Jurkat, Clone E6-1 (cell line): ENCODE measurements around the gene SWSAP1. TPM values are rescaled to one million over a fixed set of nuclear protein-coding genes. Genes with fewer than 3 reads are reported as not detected.
"Not testable (repeated sequence)": the region's sequence is repeated elsewhere in the genome, so short reads cannot be mapped to it uniquely, and the experiment has no call there.

Experiments used
- DNase-seq: peaks from one replicate; pipeline ENCODE4 v3.0.0-alpha.2; 2011; ENCODE audit warnings: low read depth, low spot score
- H3K4me3 ChIP-seq: 2 replicates; pipeline ENCODE4 v1.5.1; 2011; ENCODE audit warnings: mild to moderate bottlenecking, low read length, control low read depth, moderate library complexity
- polyA plus RNA-seq: library from polyadenylated mRNA; unstranded; fragments of >200 nt; gene quantifications from one replicate; pipeline ENCODE4 v1.2.1, GENCODE V29; 2012; ENCODE audit warnings: missing spikeins; ENCODE audit not compliant: insufficient read length, insufficient read depth

Gene SWSAP1, protein sequence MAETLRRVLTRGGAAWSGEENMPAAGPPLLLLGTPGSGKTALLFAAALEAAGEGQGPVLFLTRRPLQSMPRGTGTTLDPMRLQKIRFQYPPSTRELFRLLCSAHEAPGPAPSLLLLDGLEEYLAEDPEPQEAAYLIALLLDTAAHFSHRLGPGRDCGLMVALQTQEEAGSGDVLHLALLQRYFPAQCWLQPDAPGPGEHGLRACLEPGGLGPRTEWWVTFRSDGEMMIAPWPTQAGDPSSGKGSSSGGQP
- 3.2 TPM for polyA plus RNA-seq

DNA sequence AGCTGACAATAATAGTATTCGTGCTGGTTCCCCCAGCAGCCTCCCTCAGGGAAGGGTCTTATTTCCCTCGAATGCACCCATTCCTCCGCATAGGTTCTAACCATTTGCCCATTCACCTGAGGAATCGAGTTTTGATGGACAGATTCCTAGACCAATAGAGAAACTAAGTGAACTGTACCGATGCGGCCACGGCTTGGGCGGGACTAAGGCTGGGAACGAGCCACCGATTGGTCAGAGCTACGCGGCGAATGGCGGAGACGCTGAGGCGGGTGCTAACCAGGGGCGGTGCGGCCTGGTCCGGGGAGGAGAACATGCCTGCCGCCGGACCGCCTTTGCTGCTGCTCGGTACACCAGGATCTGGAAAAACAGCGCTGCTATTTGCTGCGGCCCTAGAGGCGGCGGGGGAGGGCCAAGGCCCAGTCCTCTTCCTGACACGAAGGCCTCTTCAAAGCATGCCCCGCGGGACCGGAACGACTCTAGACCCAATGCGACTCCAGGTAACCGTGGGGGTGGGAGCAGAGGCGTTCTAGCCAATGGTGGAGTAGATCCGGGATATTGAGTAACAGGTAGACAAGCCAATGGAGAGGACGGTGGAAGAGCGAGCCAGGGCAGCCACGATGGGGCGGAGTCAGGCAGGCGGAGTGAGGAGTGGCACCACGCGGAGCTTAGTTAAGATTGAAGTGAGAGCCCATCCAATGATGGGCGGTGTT lies at the start of gene SWSAP1:
SWSAP1 (plus strand) TSS at position 234 of the 710 bp plus-strand sequence; CDS start at position 249, 15 bp downstream.
- peak within 1 kb of the TSS; percentile 64 for H3K4me3 ChIP-seq
- DNase-seq: peak; percentile 99

DNA sequence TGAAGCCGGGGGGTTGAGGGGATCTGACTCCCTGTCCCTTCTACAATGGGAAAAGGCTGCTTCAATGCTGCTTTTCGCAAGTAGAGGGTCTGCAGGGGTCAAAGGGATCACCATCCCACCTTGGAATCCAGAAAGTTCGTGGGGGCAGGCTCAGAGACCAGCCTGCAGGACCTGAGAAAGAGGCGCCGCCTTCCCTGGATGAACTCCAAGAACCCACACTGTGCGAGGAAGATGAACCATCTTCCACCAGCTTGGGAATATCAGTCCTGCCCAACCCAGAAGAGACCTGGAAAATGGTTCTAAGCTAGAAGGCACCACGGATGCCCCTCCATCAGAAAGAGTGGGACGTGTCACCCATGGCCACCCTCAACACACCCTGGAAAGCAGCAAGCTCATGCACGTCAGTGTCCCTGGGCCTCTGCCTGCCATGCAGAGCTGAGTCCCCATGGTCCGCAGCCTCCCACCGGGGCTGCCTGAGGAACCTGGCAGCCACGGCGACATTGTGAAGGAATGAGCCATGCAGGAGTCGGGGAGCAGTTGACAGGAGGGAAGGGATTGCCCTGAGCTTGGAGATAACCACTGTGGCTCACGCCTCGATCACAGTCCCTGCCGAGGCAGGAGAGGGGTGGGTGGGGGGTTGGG lies 49.6 kb upstream of the SWSAP1 start:
- DNase-seq: no peak
- peak overlapping the region; percentile 48 for H3K4me3 ChIP-seq

DNA sequence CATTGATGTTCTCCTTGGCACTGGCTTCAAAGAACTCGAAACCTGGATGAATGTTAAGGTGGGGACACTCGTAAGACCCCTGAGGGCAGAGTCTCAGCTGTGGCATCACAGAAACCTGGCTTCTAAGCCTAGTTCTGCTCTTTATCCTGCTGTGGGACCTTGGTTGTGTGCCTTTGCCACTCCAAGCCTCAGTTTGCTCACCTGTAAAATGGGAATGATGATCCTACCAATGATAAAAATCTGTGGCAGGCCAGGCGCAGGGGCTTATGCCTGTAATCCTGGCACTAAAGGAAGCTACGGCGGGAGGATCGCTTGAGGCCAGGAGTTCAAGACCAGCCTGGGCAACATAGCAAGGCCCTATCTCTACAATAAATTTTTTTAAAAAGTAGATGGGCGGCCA lies 48.9 kb upstream of the SWSAP1 start:
- DNase-seq: no peak
- H3K4me3 ChIP-seq: no peak overlapping the region

DNA sequence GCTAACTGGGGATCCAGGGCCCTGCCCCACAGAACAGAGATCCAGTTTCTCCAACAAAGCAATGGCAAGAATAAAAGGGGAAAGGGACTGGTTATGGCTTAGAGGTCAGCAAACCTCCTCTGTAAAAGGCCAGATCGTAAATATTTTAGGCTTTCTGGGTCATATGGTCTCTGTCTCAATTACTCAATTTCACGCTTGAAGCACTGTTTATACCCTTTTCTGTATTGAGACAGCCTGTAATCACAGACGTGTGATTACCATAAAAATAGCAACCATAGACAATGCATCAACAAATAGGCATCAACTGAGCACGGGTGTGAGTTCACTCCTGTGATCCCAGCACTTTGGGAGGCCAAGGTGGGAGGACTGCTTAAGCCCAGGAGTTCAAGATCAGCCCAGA lies 44.3 kb upstream of the SWSAP1 start:
- no peak overlapping the region for H3K4me3 ChIP-seq
- no peak for DNase-seq

DNA sequence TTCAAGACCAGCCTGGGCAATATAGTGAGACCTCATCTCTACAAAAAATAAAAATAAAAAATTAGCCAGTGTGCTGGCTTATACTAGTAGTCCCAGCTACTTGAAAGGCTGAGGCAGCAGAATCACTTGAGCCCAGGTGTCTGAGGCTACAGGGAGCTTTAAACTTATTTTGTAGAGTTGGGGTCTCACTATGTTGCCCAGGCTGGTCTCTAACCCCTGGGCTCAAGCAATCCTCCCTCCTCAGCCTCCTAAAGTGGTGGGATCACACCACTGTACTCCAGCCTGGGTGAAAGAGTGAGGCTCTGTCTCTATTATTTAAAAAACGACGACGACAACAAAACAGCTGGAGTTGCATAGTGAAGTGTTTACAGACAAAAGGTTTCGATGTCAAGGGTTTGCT lies 43.0 kb upstream of the SWSAP1 start:
- DNase-seq: no peak

DNA sequence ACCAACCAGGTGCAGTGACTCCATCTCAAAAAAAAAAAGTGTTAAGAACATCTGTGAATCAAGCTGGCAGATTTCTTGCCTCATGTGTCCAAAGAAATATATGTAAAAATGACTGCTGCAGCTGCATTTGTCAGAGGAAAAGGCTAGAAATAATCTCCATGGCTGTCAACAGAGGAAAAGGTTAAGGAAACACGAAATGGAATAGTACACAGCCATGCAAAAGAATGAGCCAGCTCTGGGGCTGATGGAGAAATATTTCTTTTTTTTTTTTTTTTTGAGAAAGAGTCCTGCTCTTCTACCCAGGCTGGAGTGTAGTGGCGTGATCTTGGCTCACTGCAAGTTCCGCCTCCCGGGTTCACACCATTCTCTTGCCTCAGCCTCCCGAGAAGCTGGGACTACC lies 41.6 kb upstream of the SWSAP1 start:
- H3K4me3 ChIP-seq: no peak overlapping the region
- no peak for DNase-seq

More for the DNA sequence above, 43.0 kb upstream of the SWSAP1 start:
- H3K4me3 ChIP-seq: no peak overlapping the region

DNA sequence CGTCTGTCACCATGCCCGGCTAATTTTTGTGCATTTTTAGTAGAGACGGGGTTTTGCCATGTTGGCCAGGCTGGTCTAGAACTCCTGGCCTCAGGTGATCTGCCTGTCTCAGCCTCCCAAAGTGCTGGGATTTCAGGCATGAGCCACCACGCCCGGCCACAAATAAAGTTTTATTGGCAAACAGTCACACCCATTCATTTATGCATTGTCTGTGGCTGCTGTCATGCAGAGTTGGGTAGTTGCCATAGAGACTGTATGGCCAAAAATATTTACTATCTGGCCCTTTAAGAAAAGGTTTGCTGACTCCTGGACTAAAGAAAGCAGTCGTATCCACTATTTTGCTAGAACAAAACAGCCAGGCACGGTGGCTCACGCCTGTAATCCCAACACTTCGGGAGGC lies 40.6 kb upstream of the SWSAP1 start:
- DNase-seq, H3K4me3 ChIP-seq: not testable (repeated sequence)

DNA sequence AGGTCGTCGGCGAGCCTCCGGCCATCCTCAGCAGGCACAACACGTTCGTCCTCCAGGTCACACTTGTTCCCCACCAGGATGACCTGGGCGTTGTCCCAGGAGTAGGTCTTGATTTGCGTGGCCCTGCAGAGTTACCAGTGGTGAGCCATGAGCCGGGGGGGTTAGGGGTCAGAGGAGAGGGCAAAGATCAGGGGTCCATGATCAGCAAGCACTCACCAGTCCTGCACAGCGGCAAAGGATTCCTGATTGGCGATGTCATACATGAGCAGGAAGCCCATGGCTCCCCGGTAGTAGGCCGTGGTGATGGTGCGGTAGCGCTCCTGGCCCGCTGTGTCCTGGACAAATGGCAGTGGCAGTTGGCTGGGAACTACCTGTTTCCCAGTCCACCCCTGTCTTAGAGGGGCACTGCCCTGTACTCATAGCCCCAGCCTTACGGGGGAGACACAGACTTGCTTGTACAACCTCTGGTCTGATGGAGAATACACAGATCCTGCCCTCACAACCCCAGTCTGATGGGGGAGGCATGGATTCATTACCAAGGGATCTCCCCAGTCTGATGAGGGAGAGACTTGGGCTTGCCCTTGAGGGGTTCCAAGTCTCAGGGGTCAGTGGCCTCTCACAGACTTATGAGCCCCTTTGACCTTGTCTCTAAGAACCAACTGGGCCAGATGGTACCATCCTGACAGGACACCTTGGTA lies 38.9 kb upstream of the SWSAP1 start:
- no peak for DNase-seq

DNA sequence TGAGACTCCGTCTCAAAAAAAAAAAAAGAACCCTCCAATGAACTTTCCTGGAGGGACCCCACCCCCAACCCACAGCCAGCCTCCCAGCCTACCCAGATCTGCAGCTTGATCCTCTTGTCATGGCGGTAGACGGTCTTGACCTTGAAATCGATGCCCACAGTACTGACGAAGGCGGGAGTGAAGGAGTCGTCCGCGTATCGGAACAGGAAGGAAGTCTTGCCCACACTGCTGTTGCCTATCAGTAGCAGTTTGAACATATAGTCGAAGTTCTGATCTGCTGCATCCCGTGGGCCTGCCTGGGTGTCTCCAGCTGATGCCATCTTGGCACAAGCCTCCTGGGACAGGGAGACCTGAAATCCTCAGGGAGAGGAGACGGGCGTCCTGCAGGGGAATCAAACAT lies 37.4 kb upstream of the SWSAP1 start:
- no peak for DNase-seq
- no peak overlapping the region for H3K4me3 ChIP-seq

More for the DNA sequence above, 38.9 kb upstream of the SWSAP1 start:
- no peak overlapping the region for H3K4me3 ChIP-seq

DNA sequence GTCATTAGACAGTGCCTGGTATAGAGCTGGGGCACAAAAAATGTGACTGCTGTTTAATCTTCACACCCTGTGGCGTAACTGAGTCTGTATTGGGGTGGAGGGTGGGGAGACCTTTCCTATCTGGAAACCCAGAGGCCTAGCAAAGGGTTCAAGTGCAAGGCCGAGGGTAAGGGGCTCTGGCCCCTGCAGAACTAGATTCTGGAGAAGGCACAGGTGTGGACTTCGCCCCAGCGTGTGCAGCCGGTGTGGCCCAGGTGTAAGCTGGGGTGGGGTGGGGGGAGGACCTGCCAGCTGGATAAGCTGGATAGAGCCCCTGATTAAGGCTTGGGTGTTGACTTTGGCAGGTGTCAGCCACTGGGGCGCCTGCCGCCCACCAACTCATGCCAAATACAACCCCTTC lies 36.3 kb upstream of the SWSAP1 start:
- H3K4me3 ChIP-seq: no peak overlapping the region
- no peak for DNase-seq

DNA sequence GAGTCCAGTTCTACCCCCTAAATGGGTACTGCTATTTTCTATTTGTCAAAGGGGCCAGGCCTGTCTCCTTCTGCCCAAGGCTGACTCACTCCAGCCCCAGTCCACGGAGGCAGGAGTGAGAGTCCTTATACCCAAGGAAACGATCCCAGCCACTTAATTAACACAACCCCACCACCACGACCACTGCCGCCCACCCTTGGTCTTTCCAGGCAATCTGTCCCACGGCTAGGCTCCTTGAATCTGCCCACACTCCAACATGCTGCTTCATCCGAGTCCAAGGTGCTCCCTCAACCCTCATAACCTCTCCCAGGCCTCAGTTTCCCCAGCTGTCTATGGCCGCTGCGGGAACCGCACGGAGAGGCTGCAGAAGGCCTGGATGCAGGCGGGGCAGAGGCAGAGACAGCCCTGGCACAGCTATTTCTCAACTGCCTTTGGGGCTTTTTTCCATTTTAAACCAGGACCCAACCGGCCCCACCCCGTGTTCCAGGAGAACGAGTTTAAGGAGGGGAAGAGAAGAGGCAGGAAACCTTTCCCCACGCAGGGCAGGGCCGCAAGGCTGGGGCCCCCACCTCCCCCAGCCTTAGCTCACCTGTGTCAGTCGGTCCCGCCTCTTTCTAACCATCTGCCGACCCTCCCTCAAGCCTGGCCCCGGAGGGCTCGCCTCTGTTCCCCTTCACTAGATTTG lies 35.8 kb upstream of the SWSAP1 start:
- H3K4me3 ChIP-seq: peak overlapping the region; percentile 59
- no peak for DNase-seq

DNA sequence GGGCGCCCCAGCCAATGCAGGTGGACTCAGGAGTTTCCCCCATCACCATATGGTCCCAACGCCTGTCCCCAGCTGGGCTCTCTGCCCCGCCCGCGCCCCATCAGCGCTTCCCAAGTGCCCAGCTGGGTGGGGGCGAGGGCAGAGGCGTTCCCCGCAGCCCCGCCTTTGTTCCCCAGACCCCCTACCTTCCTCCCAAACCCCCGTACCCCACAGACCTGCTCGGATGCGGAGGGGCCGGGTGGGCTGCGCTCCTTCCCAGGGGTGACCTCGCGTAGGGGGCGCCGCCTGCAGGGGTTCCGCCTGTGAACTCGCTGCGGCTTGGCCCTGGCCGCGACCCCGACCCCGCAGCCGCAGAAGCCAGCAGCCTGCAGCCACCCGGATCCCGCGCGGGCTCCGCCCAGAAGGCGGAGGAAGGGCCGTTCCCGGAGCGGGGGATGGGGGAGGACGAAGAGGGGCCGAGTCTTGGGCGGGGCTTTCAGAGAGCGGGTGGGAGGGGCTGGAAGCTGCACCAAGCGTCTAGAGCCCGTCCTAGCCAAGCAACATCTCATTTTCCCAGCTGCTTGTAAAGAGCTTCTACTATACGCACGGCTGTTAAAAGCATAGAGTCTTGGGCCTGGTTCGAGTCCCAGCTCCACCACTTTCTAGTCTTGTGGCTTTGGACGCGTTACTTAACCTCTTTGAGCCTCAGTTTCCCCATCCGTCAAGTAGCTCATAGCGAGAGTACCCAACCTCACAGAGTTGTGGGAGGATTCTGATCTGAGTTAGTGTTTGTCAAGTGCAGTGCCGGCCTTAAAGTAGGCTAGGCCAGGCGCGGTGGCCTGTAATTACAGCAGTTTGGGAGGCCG lies 35.0 kb upstream of the SWSAP1 start, which contains the start of gene RAB3D:
RAB3D (minus strand) TSS at position 404 of the 845 bp plus-strand sequence. CDS start 2,258 bp downstream, outside the sequence.
- DNase-seq: peak; percentile 82
- peak within 1 kb of the TSS; percentile 59 for H3K4me3 ChIP-seq

DNA sequence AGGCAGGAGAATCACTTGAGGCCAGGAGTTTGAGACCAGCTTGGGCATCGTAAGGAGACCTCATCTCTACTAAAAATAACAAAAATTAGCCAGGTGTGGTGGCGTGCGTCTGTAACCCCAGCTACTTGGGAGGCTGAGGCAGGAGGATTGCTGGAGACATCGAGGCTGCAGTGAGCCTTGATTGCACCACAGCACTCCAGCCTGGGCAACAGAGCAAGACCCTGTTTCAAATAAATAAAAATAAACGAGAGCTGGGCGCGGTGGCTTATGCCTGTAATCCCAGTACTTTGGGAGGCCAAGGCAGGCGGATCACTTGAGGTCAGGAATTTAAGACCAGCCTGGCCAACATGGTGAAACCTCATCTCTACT lies 34.4 kb upstream of the SWSAP1 start:
- H3K4me3 ChIP-seq: peak overlapping the region; percentile 59

DNA sequence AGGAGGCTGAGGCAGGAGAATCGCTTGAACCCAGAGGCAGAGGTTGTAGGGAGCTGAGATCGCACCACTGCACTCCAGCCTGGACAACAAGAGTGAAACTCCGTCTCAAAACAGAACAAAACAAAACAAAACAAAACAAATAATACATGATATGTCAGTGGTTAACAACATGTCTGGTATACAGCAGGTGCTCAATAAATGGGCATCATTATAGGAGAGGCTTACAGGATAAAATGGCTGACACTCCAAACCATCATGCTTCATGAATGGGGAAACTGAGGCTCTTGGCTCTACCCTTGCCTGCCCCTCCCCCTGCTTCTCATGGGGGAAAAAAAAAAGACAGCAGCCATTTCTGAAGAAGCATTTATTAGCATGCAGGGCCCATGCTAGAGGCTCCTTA lies 32.0 kb upstream of the SWSAP1 start:
- no peak for DNase-seq
- no peak overlapping the region for H3K4me3 ChIP-seq

More for the DNA sequence above, 34.4 kb upstream of the SWSAP1 start:
- not testable (repeated sequence) for DNase-seq

DNA sequence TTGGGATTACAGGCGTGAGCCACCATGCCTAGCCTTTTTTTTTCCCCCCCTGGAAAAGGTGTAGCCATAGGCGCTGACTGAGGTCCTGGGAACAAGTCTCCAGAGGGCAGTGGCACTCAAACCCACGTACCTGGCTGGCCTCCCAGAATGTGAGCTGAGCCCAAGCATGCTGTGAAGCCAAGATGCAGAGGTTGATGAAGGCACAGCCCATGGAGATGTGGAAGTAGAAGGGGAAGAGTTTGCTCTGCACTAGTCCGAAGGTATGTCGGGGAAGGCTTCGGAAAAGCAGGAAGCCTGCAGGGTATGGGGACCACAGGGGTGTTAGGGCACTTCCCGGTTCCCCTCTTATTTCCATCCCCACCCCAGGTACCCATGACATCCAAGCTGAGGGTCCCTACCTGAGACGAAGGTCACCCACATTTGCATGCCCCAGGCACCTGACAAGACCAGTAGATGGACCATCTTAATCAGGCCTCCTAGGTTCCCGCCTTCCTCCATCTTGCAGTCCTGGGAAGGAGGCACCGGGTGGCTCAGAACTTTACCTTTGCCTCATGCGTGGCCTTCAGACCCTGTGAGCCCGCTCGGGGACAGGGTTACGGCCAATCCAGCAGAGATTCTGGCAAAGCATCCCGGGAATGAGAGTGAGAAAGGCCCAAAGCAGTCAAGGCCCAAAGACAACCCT lies 29.2 kb upstream of the SWSAP1 start:
- no peak for DNase-seq
- peak overlapping the region; percentile 87 for H3K4me3 ChIP-seq

DNA sequence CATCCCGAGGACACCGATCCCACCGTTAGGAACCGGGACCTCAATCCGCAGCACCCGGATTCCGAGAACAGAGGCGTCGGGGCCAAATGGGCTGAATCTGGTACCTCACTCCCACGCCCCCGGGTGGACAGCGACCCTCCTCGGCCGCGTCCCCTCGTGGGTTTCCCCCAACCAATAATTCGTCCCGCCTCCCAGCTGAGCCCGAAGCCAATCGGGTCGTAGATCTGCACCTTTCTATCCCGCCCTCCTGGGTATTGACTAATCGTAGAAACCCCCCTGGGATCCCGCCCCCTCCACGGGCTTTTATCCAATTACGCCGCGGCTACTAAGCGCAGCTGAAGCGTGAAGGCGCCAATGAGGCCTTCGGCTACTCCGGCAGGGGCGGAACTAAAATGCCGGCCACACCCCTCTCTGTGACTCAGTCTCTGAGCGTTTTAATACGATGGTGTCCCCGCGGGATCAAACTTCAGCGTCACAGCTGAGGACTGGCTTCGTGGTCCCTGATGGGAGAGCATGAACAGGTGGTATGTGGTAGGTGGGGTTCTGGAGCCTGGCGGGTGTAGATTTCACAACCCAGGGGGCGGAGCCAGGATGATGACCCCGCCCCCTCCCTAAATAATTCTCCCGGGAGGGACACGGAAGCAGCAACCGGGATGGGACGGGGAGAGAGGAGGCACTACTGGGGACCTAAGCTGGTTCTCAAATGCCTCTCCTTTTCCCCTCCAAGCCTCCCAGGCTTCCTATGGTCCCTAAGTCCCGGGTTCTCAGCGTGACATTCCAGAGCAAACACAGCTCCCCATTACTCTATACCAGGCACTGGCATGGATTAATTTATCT lies 28.1 kb upstream of the SWSAP1 start, which contains the start of the genes CCDC159 and TMEM205:
CCDC159 (plus strand) TSS at position 416 of the 837 bp plus-strand sequence; CDS start at position 504, 88 bp downstream.
TMEM205 (minus strand) TSS at position 165 of the 837 bp plus-strand sequence. CDS start 649 bp downstream, outside the sequence.
- peak; percentile 99 for DNase-seq
- peak within 1 kb of the TSS; percentile 87 for H3K4me3 ChIP-seq
